ENCODE data around the gene ACP5.

- TF ChIP-seq POLR2AphosphoS5 (IDR thresholded peaks at IDR 0.05) = no peak
- TF ChIP-seq, protein P1, sequence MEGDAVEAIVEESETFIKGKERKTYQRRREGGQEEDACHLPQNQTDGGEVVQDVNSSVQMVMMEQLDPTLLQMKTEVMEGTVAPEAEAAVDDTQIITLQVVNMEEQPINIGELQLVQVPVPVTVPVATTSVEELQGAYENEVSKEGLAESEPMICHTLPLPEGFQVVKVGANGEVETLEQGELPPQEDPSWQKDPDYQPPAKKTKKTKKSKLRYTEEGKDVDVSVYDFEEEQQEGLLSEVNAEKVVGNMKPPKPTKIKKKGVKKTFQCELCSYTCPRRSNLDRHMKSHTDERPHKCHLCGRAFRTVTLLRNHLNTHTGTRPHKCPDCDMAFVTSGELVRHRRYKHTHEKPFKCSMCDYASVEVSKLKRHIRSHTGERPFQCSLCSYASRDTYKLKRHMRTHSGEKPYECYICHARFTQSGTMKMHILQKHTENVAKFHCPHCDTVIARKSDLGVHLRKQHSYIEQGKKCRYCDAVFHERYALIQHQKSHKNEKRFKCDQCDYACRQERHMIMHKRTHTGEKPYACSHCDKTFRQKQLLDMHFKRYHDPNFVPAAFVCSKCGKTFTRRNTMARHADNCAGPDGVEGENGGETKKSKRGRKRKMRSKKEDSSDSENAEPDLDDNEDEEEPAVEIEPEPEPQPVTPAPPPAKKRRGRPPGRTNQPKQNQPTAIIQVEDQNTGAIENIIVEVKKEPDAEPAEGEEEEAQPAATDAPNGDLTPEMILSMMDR (IDR thresholded peaks at IDR 0.05) = no peak
Observed at GRCh38 chr19:11587975-11588631, 10.7 kb upstream of the ACP5 start.
